ENCODE results near the gene TBL1X.
"Not testable (repeated sequence)": the region's sequence is repeated elsewhere in the genome, so short reads cannot be mapped to it uniquely, and the experiment has no call there.

TBL1X gene

GRCh38 chrX:9500584-9500983, 35.7 kb downstream of the TBL1X start:
- FAIRE-seq: no peak

GRCh38 chrX:9501362-9501761, 36.5 kb downstream of the TBL1X start:
- FAIRE-seq: no peak

- no peak for FAIRE-seq
Observed at GRCh38 chrX:9503261-9503660, 38.4 kb downstream of the TBL1X start.

- FAIRE-seq: no peak
Observed at GRCh38 chrX:9510366-9510765, 45.5 kb downstream of the TBL1X start.

GRCh38 chrX:9510980-9511379, 46.1 kb downstream of the TBL1X start:
- no peak for FAIRE-seq

- no peak for FAIRE-seq
Observed at GRCh38 chrX:9515489-9515888, 50.6 kb downstream of the TBL1X start.

GRCh38 chrX:9515973-9516538, 51.2 kb downstream of the TBL1X start:
- FAIRE-seq: no peak

GRCh38 chrX:9516635-9517034, 51.8 kb downstream of the TBL1X start:
- no peak for FAIRE-seq

- FAIRE-seq: no peak
Observed at GRCh38 chrX:9518051-9518450, 53.2 kb downstream of the TBL1X start.

GRCh38 chrX:9518889-9519288, 54.0 kb downstream of the TBL1X start:
- FAIRE-seq: no peak

- FAIRE-seq: no peak
Observed at GRCh38 chrX:9519546-9520216, 54.8 kb downstream of the TBL1X start.

- no peak for FAIRE-seq
Observed at GRCh38 chrX:9520217-9520590, 55.3 kb downstream of the TBL1X start.

GRCh38 chrX:9522378-9523155, 57.7 kb downstream of the TBL1X start:
- no peak for FAIRE-seq

- no peak for FAIRE-seq
Observed at GRCh38 chrX:9525511-9526248, 60.8 kb downstream of the TBL1X start.

GRCh38 chrX:9526965-9527364, 62.1 kb downstream of the TBL1X start:
- no peak for FAIRE-seq

- no peak for FAIRE-seq
Observed at GRCh38 chrX:9528498-9528897, 63.6 kb downstream of the TBL1X start.

GRCh38 chrX:9529223-9529622, 64.4 kb downstream of the TBL1X start:
- FAIRE-seq: no peak

GRCh38 chrX:9530848-9531274, 66.0 kb downstream of the TBL1X start:
- FAIRE-seq: no peak

GRCh38 chrX:9532349-9532748, 67.5 kb downstream of the TBL1X start:
- FAIRE-seq: no peak

- no peak for FAIRE-seq
Observed at GRCh38 chrX:9533611-9534010, 68.8 kb downstream of the TBL1X start.

GRCh38 chrX:9534686-9535085, 69.8 kb downstream of the TBL1X start:
- FAIRE-seq: no peak

- no peak for FAIRE-seq
Observed at GRCh38 chrX:9535101-9535500, 70.2 kb downstream of the TBL1X start.

GRCh38 chrX:9536156-9536555, 71.3 kb downstream of the TBL1X start:
- not testable (repeated sequence) for FAIRE-seq

- FAIRE-seq: no peak
Observed at GRCh38 chrX:9537781-9538180, 72.9 kb downstream of the TBL1X start.

Measured in A204.1 (cell line).